ENCODE measurements around the gene NUFIP2. TPM values are rescaled to one million over a fixed set of nuclear protein-coding genes. Genes with fewer than 3 reads are reported as not detected.

Gene NUFIP2
- total RNA-seq, 1 experiment from 2014 or later, result 93.4 TPM

DNA sequence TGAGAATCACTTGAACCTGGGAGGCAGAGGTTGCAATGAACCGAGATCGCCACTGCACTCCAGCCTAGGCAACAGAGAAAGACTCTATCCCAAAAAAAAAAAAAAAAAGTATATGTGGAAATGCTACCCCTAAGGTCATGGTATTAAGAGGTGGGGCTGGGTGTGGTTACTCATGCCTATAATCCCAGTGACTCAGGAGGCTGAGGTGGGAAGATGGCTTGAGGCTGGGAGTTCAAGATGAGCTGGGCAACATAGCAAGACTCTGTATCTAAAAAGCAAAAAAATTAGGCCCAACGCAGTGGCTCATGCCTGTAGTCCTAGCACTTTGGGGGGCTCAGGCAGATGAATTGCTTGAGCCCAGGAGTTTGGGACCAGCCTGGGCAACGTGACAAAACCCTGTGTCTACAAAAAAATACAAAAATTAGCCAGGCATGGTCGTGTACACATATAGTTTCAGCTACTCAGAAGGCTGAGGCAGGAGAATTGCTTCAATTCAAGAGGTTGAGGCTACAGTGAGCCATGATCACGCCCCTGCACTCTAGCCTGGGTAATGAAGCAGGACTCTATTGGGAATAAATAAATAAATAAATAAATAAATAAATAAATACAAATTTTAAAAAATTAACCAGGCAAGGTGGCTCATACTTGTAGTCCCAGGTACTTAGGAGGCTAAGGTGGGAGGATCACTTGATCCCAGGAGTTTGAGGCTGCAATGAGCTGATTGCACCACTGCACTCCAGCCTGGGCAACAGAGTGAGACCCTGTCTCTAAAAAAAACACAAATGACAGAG, 32.3 kb upstream of the NUFIP2 start:
- no peak overlapping the region for H3K4me3 ChIP-seq (ENCODE audit: low read depth, low read length, poor library complexity, severe bottlenecking)
- no peaks in the 10 kb centered on the region for H3K27me3 ChIP-seq (replicated peaks; ENCODE audit: insufficient read depth, low read depth, low read length, poor library complexity)
- CTCF ChIA-PET, result no interaction called here
- no peaks in the 10 kb centered on the region for H3K9me3 ChIP-seq (ENCODE audit: low read depth, low read length, poor library complexity, severe bottlenecking)
- TF ChIP-seq, protein P1, sequence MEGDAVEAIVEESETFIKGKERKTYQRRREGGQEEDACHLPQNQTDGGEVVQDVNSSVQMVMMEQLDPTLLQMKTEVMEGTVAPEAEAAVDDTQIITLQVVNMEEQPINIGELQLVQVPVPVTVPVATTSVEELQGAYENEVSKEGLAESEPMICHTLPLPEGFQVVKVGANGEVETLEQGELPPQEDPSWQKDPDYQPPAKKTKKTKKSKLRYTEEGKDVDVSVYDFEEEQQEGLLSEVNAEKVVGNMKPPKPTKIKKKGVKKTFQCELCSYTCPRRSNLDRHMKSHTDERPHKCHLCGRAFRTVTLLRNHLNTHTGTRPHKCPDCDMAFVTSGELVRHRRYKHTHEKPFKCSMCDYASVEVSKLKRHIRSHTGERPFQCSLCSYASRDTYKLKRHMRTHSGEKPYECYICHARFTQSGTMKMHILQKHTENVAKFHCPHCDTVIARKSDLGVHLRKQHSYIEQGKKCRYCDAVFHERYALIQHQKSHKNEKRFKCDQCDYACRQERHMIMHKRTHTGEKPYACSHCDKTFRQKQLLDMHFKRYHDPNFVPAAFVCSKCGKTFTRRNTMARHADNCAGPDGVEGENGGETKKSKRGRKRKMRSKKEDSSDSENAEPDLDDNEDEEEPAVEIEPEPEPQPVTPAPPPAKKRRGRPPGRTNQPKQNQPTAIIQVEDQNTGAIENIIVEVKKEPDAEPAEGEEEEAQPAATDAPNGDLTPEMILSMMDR (conservative IDR thresholded peaks at IDR 0.05; ENCODE audit: low read depth, low read length), result no peak
- TF ChIP-seq EZH2 (IDR thresholded peaks at IDR 0.05; ENCODE audit: borderline replicate concordance, low read depth, low read length, poor library complexity, severe bottlenecking), result no peak
- BruUV-seq (replicated peaks), result no TSS peak
- DNase-seq (ENCODE audit: low spot score), result no peak
- intact Hi-C loops (cut with micrococcal nuclease; ENCODE audit: unreplicated experiment), result no loop called here
- H3K36me3 ChIP-seq (ENCODE audit: insufficient read depth, low read length, poor library complexity, severe bottlenecking), result no peaks in the 10 kb centered on the region
- H3K4me1 ChIP-seq (ENCODE audit: insufficient read depth, low read length, poor library complexity, severe bottlenecking), result no peaks in the 10 kb centered on the region
- no peak overlapping the region for H3K27ac ChIP-seq (ENCODE audit: low read depth, low read length, poor library complexity, severe bottlenecking)
- POLR2A ChIA-PET (ENCODE audit: low non-redundant PET), result interaction anchor here (0.6 kb wide), 1 partner anchor 119 kb away, joined by 3 read pairs; no protein-coding TSS in a partner anchor

DNA sequence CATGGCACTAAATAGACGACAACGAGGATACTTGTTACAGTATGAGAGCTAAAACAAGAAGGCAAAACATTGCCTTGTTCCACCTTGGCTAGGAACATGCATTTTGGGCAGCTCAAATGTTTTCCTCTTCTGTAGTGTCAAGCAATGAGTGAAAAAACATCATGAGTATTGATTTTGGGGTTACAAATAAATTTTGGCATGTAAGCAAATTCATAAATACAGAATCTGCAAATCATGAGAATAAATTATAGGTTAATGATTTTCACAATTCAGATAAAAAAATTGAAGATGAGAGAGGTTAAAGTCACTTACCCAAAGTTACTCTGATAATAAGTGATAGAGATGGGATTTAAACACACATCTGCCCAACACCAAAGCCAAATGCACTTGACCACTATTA, 28.4 kb upstream of the NUFIP2 start:
- no peak overlapping the region for H3K4me3 ChIP-seq (ENCODE audit: low read depth, low read length, poor library complexity, severe bottlenecking)
- BruUV-seq (replicated peaks), result no TSS peak
- H3K36me3 ChIP-seq (ENCODE audit: insufficient read depth, low read length, poor library complexity, severe bottlenecking), result no peaks in the 10 kb centered on the region
- H3K9me3 ChIP-seq (ENCODE audit: low read depth, low read length, poor library complexity, severe bottlenecking), result no peaks in the 10 kb centered on the region
- H3K27ac ChIP-seq (ENCODE audit: low read depth, low read length, poor library complexity, severe bottlenecking), result no peak overlapping the region
- no peak for DNase-seq (ENCODE audit: low spot score)
- intact Hi-C loops (cut with micrococcal nuclease; ENCODE audit: unreplicated experiment), result no loop called here
- no peak for TF ChIP-seq EZH2 (IDR thresholded peaks at IDR 0.05; ENCODE audit: borderline replicate concordance, low read depth, low read length, poor library complexity, severe bottlenecking)
- TF ChIP-seq, protein P1 (conservative IDR thresholded peaks at IDR 0.05; ENCODE audit: low read depth, low read length), result no peak
- H3K4me1 ChIP-seq (ENCODE audit: insufficient read depth, low read length, poor library complexity, severe bottlenecking), result no peaks in the 10 kb centered on the region
- ChIA-PET POLR2A (ENCODE audit: low non-redundant PET) (no interaction called here), CTCF (no interaction called here)
- no peaks in the 10 kb centered on the region for H3K27me3 ChIP-seq (replicated peaks; ENCODE audit: insufficient read depth, low read depth, low read length, poor library complexity)

DNA sequence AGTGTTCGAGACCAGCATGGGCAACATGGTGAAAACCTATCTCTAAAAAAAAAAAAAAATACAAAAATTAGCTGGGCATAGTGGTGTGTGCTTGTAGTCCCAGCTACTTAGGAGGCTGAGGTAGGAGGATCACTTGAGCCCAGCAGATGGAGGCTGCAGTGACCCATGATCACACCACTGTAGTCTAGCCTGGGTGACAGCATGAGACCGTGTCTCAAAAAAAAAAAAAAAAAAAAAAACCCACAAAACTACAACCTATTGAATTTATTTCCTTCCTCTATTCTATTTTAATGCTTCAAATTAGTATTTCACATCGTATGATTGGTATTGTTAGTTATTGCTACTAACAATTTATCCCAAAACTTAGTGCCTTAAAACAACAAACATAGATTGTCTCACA, 9.4 kb upstream of the NUFIP2 start:
- DNase-seq (ENCODE audit: low spot score), result no peak
- H3K27ac ChIP-seq (ENCODE audit: low read depth, low read length, poor library complexity, severe bottlenecking), result no peak overlapping the region
- no peaks in the 10 kb centered on the region for H3K27me3 ChIP-seq (replicated peaks; ENCODE audit: insufficient read depth, low read depth, low read length, poor library complexity)
- ChIA-PET CTCF (interaction anchor here (0.7 kb wide), 1 partner anchor 123 kb away, joined by 3 read pairs; the partner anchor contains the start of gene MYO18A), POLR2A (ENCODE audit: low non-redundant PET) (no interaction called here)
- H3K4me1 ChIP-seq (ENCODE audit: insufficient read depth, low read length, poor library complexity, severe bottlenecking), result no peaks in the 10 kb centered on the region
- intact Hi-C loops (cut with micrococcal nuclease; ENCODE audit: unreplicated experiment), result no loop called here
- BruUV-seq (replicated peaks), result no TSS peak
- H3K9me3 ChIP-seq (ENCODE audit: low read depth, low read length, poor library complexity, severe bottlenecking), result no peaks in the 10 kb centered on the region
- H3K4me3 ChIP-seq (ENCODE audit: low read depth, low read length, poor library complexity, severe bottlenecking), result no peak overlapping the region
- H3K36me3 ChIP-seq (ENCODE audit: insufficient read depth, low read length, poor library complexity, severe bottlenecking), result no peaks in the 10 kb centered on the region
- TF ChIP-seq EZH2 (IDR thresholded peaks at IDR 0.05; ENCODE audit: borderline replicate concordance, low read depth, low read length, poor library complexity, severe bottlenecking), result no peak
- TF ChIP-seq, protein P1 (conservative IDR thresholded peaks at IDR 0.05; ENCODE audit: low read depth, low read length), result no peak

All from A673 (cell line).